ENCODE data around the gene DOK6.

The DOK6 gene

DNA sequence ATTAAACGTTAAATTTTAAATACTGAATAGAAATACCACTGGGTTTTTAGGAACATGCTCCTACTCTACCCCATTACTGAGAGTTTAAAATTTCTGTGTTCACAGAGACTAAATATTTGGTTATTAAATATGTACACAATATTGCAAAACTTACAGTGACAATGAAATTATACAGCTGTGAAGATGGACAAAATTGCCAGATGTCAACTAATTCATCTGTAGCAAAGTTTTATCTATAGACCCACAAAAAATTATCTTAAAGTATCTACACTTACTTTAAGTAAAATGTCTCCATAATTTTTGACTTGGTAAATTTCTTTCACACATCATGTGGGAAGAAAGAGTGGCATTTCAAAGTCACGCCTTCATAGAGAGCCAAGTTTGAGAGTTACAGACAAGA lies 333.8 kb downstream of the DOK6 start:
- DNase-seq (ENCODE audit: low read depth, low spot score), result no peak
- Histone ChIP-seq H3K36me3 (ENCODE audit: insufficient read depth, low read length) (no peaks in the 10 kb centered on the region), H3K9ac (ENCODE audit: insufficient read length) (no peak overlapping the region), H3K9me3 (ENCODE audit: low read depth, low read length) (no peaks in the 10 kb centered on the region), H3K4me3 (no peak overlapping the region), H3K27ac (no peak overlapping the region)
- TF ChIP-seq FOXP2 (optimal IDR thresholded peaks at IDR 0.05; ENCODE audit: control extremely low read depth, extremely low read length, insufficient read depth), result no peak
- TF ChIP-seq POLR2AphosphoS5 (IDR thresholded peaks at IDR 0.05; ENCODE audit: borderline replicate concordance, low read depth, low read length), result no peak
- no peak for TF ChIP-seq EZH2 (IDR thresholded peaks at IDR 0.05)

DNA sequence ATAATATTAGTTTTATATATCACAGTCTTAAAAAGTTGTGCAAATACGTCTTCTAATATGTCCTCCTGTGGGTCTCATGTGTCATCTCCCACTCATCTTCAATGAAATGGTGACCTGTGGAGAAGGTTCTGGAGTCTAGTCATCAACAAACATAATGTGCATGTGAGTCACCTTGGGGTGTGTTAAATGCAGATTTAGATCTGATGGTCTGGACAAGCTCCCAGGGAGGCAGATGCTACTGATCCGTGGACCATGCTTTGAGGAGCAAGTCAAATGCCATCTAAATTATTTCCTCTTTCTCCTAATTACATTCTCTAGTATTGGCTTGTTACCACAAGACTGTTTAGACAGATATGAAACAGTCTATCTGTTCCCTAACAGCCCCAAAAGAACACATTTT lies 336.0 kb downstream of the DOK6 start:
- TF ChIP-seq FOXP2 (optimal IDR thresholded peaks at IDR 0.05; ENCODE audit: control extremely low read depth, extremely low read length, insufficient read depth) (no peak), EZH2 (IDR thresholded peaks at IDR 0.05) (no peak), POLR2AphosphoS5 (IDR thresholded peaks at IDR 0.05; ENCODE audit: borderline replicate concordance, low read depth, low read length) (no peak)
- Histone ChIP-seq H3K4me3 (no peak overlapping the region), H3K36me3 (ENCODE audit: insufficient read depth, low read length) (no peaks in the 10 kb centered on the region), H3K9me3 (ENCODE audit: low read depth, low read length) (no peaks in the 10 kb centered on the region), H3K27ac (no peak overlapping the region), H3K9ac (ENCODE audit: insufficient read length) (no peak overlapping the region)
- DNase-seq (ENCODE audit: low read depth, low spot score), result no peak

DNA sequence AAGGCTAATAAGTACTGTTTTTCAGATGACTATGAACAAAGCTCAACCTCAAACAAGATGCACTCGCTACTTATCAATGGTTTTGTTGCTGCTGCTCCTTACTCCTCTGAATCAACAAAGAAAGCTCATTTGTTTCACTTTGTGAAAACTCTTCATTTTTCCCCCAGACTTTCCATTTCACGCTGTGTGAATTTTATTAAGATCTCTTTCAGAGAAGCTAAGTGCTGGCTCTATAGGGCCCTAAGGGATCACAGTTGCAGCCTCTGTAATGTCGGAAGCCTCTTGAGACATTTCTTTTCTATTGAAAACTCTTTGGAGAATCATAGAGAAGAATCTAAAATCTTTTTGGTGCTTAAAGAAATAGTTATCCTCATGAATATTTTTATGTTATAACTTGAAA lies 337.2 kb downstream of the DOK6 start:
- TF ChIP-seq FOXP2 (optimal IDR thresholded peaks at IDR 0.05; ENCODE audit: control extremely low read depth, extremely low read length, insufficient read depth), result no peak
- TF ChIP-seq POLR2AphosphoS5 (IDR thresholded peaks at IDR 0.05; ENCODE audit: borderline replicate concordance, low read depth, low read length), result no peak
- DNase-seq (ENCODE audit: low read depth, low spot score), result no peak

DNA sequence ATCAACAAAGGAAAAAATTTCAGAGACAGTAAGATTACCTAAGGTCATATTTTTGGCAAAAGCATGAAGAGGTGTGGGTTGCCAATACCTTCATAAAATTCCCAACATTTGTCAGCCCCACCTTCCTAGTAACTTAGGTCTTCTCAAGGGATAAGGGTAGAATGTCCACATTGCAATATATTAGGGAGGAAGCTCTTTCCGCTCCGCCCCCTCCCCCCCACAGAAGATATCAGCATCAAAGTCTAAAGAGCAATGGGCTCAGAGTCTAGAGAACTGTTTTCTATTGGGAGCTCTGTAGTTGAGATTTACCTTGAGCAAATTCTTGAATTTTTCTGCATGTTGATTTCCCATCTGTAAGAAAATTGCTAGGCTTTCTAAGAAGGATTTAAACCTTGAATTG lies 346.7 kb downstream of the DOK6 start:
- no peak for DNase-seq (ENCODE audit: low read depth, low spot score)
- H3K4me3 ChIP-seq, result no peak overlapping the region
- no peaks in the 10 kb centered on the region for H3K36me3 ChIP-seq (ENCODE audit: insufficient read depth, low read length)
- TF ChIP-seq POLR2AphosphoS5 (IDR thresholded peaks at IDR 0.05; ENCODE audit: borderline replicate concordance, low read depth, low read length) (no peak), FOXP2 (optimal IDR thresholded peaks at IDR 0.05; ENCODE audit: control extremely low read depth, extremely low read length, insufficient read depth) (no peak), EZH2 (IDR thresholded peaks at IDR 0.05) (no peak)
- no peak overlapping the region for H3K9ac ChIP-seq (ENCODE audit: insufficient read length)
- no peak overlapping the region for H3K27ac ChIP-seq
- no peaks in the 10 kb centered on the region for H3K9me3 ChIP-seq (ENCODE audit: low read depth, low read length)

More for the DNA sequence above, 337.2 kb downstream of the DOK6 start:
- H3K36me3 ChIP-seq (ENCODE audit: insufficient read depth, low read length), result no peaks in the 10 kb centered on the region
- no peak overlapping the region for H3K27ac ChIP-seq
- H3K9ac ChIP-seq (ENCODE audit: insufficient read length), result no peak overlapping the region
- no peak overlapping the region for H3K4me3 ChIP-seq
- H3K9me3 ChIP-seq (ENCODE audit: low read depth, low read length), result no peaks in the 10 kb centered on the region

DNA sequence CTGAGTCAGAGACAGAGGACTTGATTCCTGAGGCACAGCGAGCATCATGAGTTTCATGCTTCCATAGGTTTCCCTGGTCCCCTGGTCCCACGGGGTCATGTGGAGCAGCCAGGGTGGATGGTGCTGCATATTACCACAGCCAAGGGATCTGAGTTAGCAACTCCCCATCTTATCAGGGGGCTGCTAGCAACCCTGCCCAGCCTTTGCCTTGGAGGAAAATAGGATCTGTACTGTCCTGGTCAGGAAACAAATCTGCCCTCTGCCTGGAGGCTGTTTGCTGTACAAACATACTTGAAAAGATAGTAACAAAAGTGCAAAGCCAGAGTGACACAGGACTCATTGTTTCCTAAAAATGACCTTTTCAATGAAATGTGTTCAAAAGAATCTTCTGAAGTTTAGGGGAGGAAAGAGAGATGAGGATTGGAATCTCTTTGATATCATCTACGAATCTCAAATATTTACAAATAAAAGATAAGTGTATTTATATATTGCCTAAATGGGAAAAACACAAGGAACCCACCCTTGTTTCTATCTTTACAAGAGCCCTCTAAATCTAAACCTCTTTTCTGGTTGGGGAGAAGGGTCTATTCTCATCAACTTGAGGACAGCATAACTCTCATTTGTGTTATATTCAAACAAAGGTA lies 352.2 kb downstream of the DOK6 start:
- Histone ChIP-seq H3K36me3 (ENCODE audit: insufficient read depth, low read length) (no peaks in the 10 kb centered on the region), H3K9me3 (ENCODE audit: low read depth, low read length) (no peaks in the 10 kb centered on the region), H3K9ac (ENCODE audit: insufficient read length) (no peak overlapping the region), H3K27ac (no peak overlapping the region), H3K4me3 (no peak overlapping the region)
- DNase-seq (ENCODE audit: low read depth, low spot score), result no peak
- TF ChIP-seq POLR2AphosphoS5 (IDR thresholded peaks at IDR 0.05; ENCODE audit: borderline replicate concordance, low read depth, low read length), result no peak
- no peak for TF ChIP-seq FOXP2 (optimal IDR thresholded peaks at IDR 0.05; ENCODE audit: control extremely low read depth, extremely low read length, insufficient read depth)
- no peak for TF ChIP-seq EZH2 (IDR thresholded peaks at IDR 0.05)

DNA sequence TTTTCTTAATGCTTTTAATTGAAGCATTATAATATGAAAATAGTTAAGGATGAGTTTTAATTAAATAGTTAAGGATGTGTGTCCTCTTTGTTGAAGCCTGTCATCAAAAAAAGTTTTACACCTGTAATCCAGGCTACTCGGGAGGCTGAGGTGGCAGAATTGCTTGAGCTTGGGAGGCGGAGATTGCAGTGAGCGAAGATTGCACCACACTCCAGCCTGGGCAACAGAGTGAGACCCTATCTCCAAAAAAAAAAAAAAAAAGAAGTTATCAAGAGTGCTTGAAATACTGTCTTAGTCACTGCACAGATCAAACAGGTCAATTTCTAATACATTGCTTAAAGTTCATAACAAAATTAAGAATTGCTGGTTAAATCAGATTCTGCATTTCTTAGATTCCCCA lies 353.4 kb downstream of the DOK6 start:
- Histone ChIP-seq H3K9ac (ENCODE audit: insufficient read length) (no peak overlapping the region), H3K4me3 (no peak overlapping the region), H3K36me3 (ENCODE audit: insufficient read depth, low read length) (no peaks in the 10 kb centered on the region), H3K27ac (no peak overlapping the region), H3K9me3 (ENCODE audit: low read depth, low read length) (no peaks in the 10 kb centered on the region)
- DNase-seq (ENCODE audit: low read depth, low spot score), result no peak
- TF ChIP-seq POLR2AphosphoS5 (IDR thresholded peaks at IDR 0.05; ENCODE audit: borderline replicate concordance, low read depth, low read length) (no peak), FOXP2 (optimal IDR thresholded peaks at IDR 0.05; ENCODE audit: control extremely low read depth, extremely low read length, insufficient read depth) (no peak), EZH2 (IDR thresholded peaks at IDR 0.05) (no peak)

DNA sequence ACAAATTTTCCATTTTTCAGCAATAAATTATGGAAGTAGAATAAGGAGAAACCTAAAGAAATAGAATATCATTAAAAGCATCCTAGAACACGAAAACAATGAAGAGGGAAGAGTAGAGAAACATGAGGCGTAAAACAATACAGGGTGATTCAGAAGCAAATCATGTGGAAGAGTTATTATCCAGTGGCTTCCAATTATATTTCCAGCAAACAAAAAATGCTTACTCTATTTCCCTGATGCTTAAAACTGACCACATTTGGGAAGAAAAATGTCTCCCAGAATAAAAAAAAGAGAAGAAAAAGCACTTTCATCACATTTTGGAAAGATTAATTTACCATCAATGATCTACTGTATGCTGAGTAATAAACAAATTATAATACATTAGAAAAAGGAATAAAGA lies 354.4 kb downstream of the DOK6 start:
- Histone ChIP-seq H3K36me3 (ENCODE audit: insufficient read depth, low read length) (no peaks in the 10 kb centered on the region), H3K9me3 (ENCODE audit: low read depth, low read length) (no peaks in the 10 kb centered on the region), H3K27ac (no peak overlapping the region), H3K4me3 (no peak overlapping the region), H3K9ac (ENCODE audit: insufficient read length) (no peak overlapping the region)
- DNase-seq (ENCODE audit: low read depth, low spot score), result no peak
- TF ChIP-seq POLR2AphosphoS5 (IDR thresholded peaks at IDR 0.05; ENCODE audit: borderline replicate concordance, low read depth, low read length), result no peak

DNA sequence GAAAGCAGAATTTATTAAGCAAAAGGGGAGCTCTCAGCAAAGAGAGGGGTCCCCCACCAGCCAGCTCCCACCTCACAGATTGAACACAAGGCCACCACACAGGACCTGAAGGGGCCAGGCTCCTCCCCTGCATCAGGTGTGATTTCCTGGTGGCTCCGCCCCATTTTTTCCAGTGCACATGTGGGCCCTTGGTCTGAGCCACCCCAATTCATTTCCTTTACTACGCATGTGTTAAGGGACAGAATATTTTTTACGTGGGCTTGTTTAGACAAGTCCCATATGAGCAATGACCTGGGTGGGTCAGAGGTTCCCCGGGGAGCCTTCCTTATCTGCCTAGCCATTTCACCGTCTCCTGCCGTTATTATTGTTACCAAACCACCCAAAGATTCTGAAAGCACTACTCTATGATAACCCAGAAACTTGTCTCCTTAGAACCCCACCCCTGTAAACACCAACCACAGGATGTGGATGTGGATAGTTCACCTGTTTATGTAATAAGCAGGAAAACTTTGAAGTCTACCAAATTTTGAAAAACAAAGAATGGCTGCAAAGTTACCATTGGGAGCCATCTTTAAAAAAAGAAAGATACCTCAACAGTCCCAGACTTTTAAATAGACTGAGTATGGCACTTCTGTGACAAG lies 355.3 kb downstream of the DOK6 start:
- H3K9me3 ChIP-seq (ENCODE audit: low read depth, low read length), result no peaks in the 10 kb centered on the region
- H3K36me3 ChIP-seq (ENCODE audit: insufficient read depth, low read length), result no peaks in the 10 kb centered on the region
- DNase-seq (ENCODE audit: low read depth, low spot score), result no peak
- H3K27ac ChIP-seq, result no peak overlapping the region
- no peak overlapping the region for H3K4me3 ChIP-seq
- TF ChIP-seq FOXP2 (optimal IDR thresholded peaks at IDR 0.05; ENCODE audit: control extremely low read depth, extremely low read length, insufficient read depth) (no peak), EZH2 (IDR thresholded peaks at IDR 0.05) (no peak), POLR2AphosphoS5 (IDR thresholded peaks at IDR 0.05; ENCODE audit: borderline replicate concordance, low read depth, low read length) (no peak)
- no peak overlapping the region for H3K9ac ChIP-seq (ENCODE audit: insufficient read length)

DNA sequence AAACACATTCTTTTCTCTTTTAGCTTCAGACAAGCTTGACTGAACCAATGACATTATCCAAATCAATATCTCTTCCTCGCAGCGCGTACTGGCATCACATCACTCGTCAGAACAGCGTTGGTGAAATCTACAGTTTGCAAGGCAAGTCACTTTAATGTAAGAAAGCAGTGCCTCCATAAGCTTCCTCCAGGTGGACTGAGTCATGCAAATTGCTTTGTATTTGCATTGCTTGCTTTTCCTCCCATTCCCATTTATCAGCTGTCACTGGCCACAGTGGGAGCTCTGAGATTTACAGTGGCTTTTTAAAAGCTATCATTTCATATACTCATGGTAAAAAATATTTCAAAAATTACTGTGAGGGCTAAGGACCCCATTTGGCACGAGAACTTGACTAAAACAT lies 357.0 kb downstream of the DOK6 start:
- TF ChIP-seq EZH2 (IDR thresholded peaks at IDR 0.05), result no peak
- TF ChIP-seq FOXP2 (optimal IDR thresholded peaks at IDR 0.05; ENCODE audit: control extremely low read depth, extremely low read length, insufficient read depth), result no peak
- no peak for TF ChIP-seq POLR2AphosphoS5 (IDR thresholded peaks at IDR 0.05; ENCODE audit: borderline replicate concordance, low read depth, low read length)
- no peak overlapping the region for H3K9ac ChIP-seq (ENCODE audit: insufficient read length)
- no peaks in the 10 kb centered on the region for H3K9me3 ChIP-seq (ENCODE audit: low read depth, low read length)
- H3K36me3 ChIP-seq (ENCODE audit: insufficient read depth, low read length), result no peaks in the 10 kb centered on the region
- DNase-seq (ENCODE audit: low read depth, low spot score), result no peak
- H3K27ac ChIP-seq, result peak overlapping the region; percentile 25; the same call in 1 of the 2 replicates
- no peak overlapping the region for H3K4me3 ChIP-seq
